Left cardiac atrium (tissue), 4 donors: ENCODE results near the gene CRYBG1. TPM values are rescaled to one million over a fixed set of nuclear protein-coding genes. Genes with fewer than 3 reads are reported as not detected.
"Not testable (repeated sequence)": the region's sequence is repeated elsewhere in the genome, so short reads cannot be mapped to it uniquely, and the experiment has no call there.

ENCODE experiments used
- ATAC-seq, 2 donors: fragments of 200-7000 bp; cut with Tn5 transposase; one replicate each; pipeline ENCODE4 v1.9.1; 2020; ENCODE audit warnings: mild to moderate bottlenecking in 2 of 2, moderate library complexity in 2 of 2
- DNase-seq: peaks from one replicate; pipeline ENCODE4 v3.0.0-alpha.2; 2020
- intact Hi-C, 2 donors: fragments of 100-400 bp; cut with DNase I; formaldehyde crosslinking; loops; one replicate each; pipeline versions ENCODE4 v1.14.1 to v1.15.1; 2022 to 2023
- total RNA-seq, 2 donors: library from RNA; stranded (reverse); fragmentation: NEBNext Ultra II Directional; extraction: Animal tissue kit (Norgen Biotek cat#: 25700); gene quantifications; one replicate each; pipeline ENCODE4 v1.2.1, GENCODE V29; 2021
- donor health status: DM: no; HTN: yes; CAD: no.
- donor health status: DM: no; HTN: yes; CAD: no; lungs with severe emphysema.
- donor health status: DM: yes; HTN: yes; CAD: no.
- donor health status: Dilated cardiomyopathy.

The CRYBG1 gene
- total RNA-seq, 2 donors from 2014 or later: 3.5 to 5.6 TPM

- intact Hi-C loops: no loop called here
- no peak for ATAC-seq
Observed at GRCh38 chr6:106369739-106370138, 9.2 kb downstream of the CRYBG1 start.

GRCh38 chr6:106370639-106371038 is 10.1 kb downstream of the CRYBG1 start:
- ATAC-seq: no peak
- intact Hi-C loops: no loop called here
- no peak for DNase-seq

More at GRCh38 chr6:106369739-106370138, 9.2 kb downstream of the CRYBG1 start:
- no peak for DNase-seq

- DNase-seq: no peak
- intact Hi-C loops: no loop called here
- ATAC-seq: no peak
Observed at GRCh38 chr6:106372838-106373501, 12.5 kb downstream of the CRYBG1 start.

DNA sequence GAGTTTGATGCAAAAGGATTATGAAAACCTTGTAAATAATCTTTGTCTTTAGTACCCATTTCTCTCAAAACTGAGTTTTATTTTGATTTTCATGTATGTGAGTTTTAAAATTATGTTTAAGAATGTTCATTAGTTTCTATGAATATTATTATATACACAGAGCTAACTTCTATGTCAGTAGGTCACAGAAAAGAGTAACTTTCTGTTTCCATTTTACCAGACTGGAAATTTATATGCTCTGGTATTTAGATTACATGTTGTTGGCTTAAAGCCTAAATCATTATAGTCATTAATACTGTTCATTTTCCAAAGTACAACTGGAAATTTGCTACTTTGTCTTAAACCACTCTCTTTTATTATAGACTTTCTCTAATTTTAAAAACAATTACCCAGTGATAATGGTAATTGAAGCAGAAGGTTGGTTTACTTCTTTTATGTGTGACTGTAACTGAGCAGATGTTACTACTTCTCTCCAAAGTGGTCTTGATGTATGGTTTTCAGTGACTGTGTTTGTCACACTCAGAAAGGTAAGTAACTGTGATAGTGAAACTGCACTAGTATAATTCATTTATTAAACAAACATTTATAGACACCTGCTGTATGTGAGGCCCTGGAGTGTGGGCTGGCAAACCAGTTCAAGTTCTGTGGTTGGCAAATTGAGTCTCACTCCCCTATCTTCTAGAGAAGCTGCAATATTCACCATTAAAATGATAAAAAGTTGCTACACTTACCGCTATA is 13.2 kb downstream of the CRYBG1 start:
- intact Hi-C loops: no loop called here
- ATAC-seq (no peak), DNase-seq (no peak)

DNA sequence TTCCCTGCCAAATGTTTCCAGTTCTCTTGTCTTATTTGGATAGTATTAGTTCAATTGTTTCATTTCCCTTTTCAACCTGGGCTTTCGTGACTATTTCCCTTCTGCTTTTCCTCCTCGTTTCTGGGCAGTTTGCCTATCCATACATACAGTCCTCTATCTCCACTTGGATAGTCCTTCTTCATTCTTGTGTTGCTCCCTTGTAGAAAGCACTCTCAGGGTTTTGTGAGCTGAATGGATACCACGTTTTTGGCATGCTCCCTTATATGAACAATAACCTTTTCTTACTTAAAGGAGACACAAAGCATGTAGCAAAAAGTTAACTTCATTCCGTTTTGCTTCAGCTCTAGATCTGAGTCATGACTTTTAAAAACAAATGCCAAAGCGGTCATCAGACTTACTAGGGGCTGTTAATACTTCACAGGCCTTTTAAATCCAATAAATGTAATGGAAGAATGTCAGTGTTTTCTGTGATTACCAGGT is 16.6 kb downstream of the CRYBG1 start:
- DNase-seq (no peak), ATAC-seq (no peak)
- intact Hi-C loops: no loop called here

DNA sequence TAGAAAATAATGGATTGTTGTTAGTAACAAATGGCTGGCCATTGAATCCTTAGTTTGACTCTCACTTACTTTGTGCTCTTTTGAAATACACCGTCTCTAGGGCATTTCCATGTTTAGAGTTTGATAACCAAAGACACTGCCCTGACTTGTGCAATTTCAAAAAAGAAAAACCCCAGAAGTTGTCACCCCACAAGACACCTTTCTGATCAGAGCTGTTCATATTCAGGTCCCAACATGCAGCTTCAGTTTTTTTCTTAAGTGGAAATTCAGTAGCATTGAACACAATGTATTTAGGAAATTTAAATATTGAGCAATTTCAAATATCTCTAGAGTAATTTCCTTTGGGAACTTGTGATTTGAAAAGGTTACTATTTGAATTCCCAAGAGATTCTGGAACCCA is 19.4 kb downstream of the CRYBG1 start:
- ATAC-seq: no peak
- no peak for DNase-seq
- intact Hi-C loops: no loop called here

DNA sequence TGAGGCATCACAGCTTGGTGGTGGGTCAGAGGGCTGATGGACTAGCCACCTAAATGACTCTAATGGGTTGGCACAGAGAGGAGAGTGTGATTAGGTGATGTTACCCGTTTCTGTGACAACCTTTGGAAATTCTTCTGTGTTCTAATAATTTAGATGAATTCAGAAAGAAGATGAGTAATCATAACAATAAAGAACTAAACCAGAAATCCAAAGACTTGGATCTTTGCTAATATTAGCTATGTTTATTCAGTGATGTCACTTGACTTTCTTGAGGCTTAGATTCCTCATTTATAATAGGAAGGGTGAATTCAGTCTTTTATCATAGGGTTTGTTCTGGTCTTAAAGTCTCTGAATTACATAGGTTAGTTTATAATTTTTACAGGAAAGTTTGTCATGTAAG is 19.9 kb downstream of the CRYBG1 start:
- intact Hi-C loops: no loop called here
- no peak for DNase-seq
- no peak for ATAC-seq

GRCh38 chr6:106381223-106381622 is 20.7 kb downstream of the CRYBG1 start:
- no peak for DNase-seq
- intact Hi-C loops: no loop called here
- no peak for ATAC-seq

DNA sequence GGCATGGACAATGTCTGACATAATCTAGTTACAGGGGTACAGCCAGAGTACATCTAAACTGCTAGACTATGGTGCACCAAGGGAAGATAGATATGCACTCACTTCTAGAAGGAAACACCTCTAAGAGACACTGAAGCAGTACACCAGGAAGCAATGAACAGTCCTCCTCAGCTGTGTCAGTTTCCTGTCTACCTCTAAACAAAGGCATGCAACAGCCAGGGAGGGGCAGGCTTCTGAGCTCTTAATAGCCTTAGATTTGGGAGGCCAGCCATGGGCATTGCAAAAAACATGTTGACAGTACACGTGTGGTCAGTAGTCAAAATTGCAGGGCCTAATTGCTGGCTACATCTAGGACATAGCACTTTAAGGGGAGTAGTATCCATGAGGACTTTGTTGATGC is 21.4 kb downstream of the CRYBG1 start:
- ATAC-seq (no peak), DNase-seq (no peak)
- intact Hi-C loops: no loop called here

GRCh38 chr6:106383573-106383972 is 23.1 kb downstream of the CRYBG1 start:
- DNase-seq (no peak), ATAC-seq (no peak)
- intact Hi-C loops: no loop called here

GRCh38 chr6:106385530-106385929 is 25.0 kb downstream of the CRYBG1 start:
- intact Hi-C loops: no loop called here
- DNase-seq (no peak), ATAC-seq (no peak)

- ATAC-seq: no peak
- intact Hi-C loops: no loop called here
- DNase-seq: no peak
Observed at GRCh38 chr6:106387875-106388274, 27.4 kb downstream of the CRYBG1 start.

GRCh38 chr6:106390088-106390487 is 29.6 kb downstream of the CRYBG1 start:
- ATAC-seq (no peak), DNase-seq (no peak)
- intact Hi-C loops: no loop called here

GRCh38 chr6:106396426-106397220 is 36.1 kb downstream of the CRYBG1 start:
- intact Hi-C loops: no loop called here
- DNase-seq (no peak), ATAC-seq (no peak)

GRCh38 chr6:106397431-106397830 is 36.9 kb downstream of the CRYBG1 start:
- no peak for DNase-seq
- intact Hi-C loops: no loop called here
- no peak for ATAC-seq

DNA sequence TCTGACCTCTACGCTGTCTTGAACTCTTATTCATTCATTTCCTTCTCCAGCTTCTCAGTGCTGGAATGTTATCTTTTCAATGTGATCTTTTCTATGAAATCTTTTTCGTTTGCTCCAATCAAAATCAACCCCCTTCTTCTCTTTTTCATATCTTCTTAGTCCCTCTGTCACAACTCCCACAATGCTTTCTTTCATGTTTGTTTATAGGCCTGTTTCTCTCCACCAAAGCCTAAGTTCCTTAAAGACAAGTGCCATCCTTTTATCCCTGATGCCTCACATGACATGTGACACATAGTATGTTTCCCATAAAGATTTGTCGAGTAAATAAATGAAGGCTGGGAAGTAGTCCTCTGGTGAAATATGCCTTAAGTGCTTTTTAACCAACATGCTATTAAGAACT is 38.1 kb downstream of the CRYBG1 start:
- intact Hi-C loops: no loop called here
- no peak for DNase-seq
- no peak for ATAC-seq

DNA sequence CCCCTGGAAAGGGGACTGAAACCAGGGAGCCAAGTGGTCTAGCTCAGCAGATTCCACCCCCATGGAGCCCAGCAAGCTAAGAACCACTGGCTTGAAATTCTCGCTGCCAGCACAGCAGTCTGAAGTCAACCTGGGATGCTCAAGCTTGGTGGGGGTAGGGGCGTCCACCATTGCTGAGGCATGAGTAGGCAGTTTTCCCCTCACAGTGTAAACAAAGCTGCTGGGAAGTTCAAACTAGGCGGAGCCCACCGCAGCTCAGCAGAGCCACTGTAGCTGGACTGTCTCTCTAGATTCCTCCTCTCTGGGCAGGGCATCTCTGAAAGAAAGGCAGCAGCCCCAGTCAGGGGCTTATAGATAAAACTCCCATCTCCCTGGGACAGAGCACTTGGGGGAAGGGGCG is 44.5 kb downstream of the CRYBG1 start:
- intact Hi-C loops, ATAC-seq, DNase-seq: not testable (repeated sequence)

DNA sequence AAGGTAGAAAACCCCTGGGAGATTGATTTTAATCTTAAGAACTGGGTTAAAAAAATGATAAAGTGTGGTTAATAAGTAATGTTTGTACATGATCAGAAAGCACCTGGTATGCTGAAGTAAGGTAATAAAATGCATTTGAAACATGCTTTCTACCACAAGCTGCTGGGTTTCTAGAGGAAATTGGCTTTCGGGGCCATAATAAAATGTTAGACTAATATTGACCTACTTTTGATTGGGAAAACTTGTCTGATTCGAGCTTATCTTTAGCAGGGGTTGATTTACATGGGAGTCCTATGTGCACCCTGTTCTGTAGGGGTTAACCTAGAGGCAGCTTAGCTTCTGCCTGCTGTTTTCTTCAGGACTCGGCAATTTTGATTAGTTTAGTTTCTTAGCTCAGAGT is 50.5 kb downstream of the CRYBG1 start:
- intact Hi-C loops: no loop called here
- ATAC-seq (no peak), DNase-seq (no peak)

- ATAC-seq: no peak
- intact Hi-C loops: no loop called here
- no peak for DNase-seq
Observed at GRCh38 chr6:106411643-106412200, 51.2 kb downstream of the CRYBG1 start.

GRCh38 chr6:106413016-106413415 is 52.5 kb downstream of the CRYBG1 start:
- DNase-seq: no peak
- no peak for ATAC-seq
- intact Hi-C loops: no loop called here
